Activated CD8-positive, alpha-beta memory T cell treated with anti-CD3 and anti-CD28 coated beads, Interleukin-2, amount 50 U/mL, for 1 hour (primary cell): Measurements from ENCODE around the gene HSD17B11.
"Not testable (repeated sequence)": the region's sequence is repeated elsewhere in the genome, so short reads cannot be mapped to it uniquely, and the experiment has no call there.

ENCODE experiments used
- DNase-seq: peaks from one replicate; pipeline ENCODE4 v3.0.0-alpha.2; 2020; ENCODE audit errors: extremely low read depth

Gene HSD17B11

GRCh38 chr4:87305562-87305961, 85.4 kb downstream of the HSD17B11 start:
- no peak for DNase-seq

GRCh38 chr4:87304745-87305432, 86.1 kb downstream of the HSD17B11 start:
- DNase-seq = no peak

GRCh38 chr4:87299898-87300297, 91.1 kb downstream of the HSD17B11 start:
- no peak for DNase-seq

GRCh38 chr4:87298362-87298761, 92.6 kb downstream of the HSD17B11 start:
- DNase-seq = no peak

GRCh38 chr4:87294911-87295310, 96.1 kb downstream of the HSD17B11 start:
- not testable (repeated sequence) for DNase-seq

- not testable (repeated sequence) for DNase-seq
Observed at GRCh38 chr4:87293889-87294288, 97.1 kb downstream of the HSD17B11 start.

GRCh38 chr4:87286970-87287369, 104.0 kb downstream of the HSD17B11 start:
- no peak for DNase-seq
